ENCODE results near the gene RBM43.
"Not testable (repeated sequence)": the region's sequence is repeated elsewhere in the genome, so short reads cannot be mapped to it uniquely, and the experiment has no call there.

Gene RBM43

GRCh38 chr2:151267537-151267936, 5.9 kb upstream of the RBM43 start:
- DNase-seq = no peak

GRCh38 chr2:151265991-151266390, 4.3 kb upstream of the RBM43 start:
- DNase-seq = no peak

- no peak for DNase-seq
These were observed 2.6 kb upstream of the RBM43 start for GRCh38 chr2:151264157-151264825.

- DNase-seq = no peak
These were observed 966 bp upstream of the RBM43 start for GRCh38 chr2:151262629-151263028.

- no peak for DNase-seq
These were observed 271 bp upstream of the RBM43 start for GRCh38 chr2:151261977-151262291.

GRCh38 chr2:151260573-151261230, 961 bp downstream of the RBM43 start:
- DNase-seq = no peak

- no peak for DNase-seq
These were observed 3.5 kb downstream of the RBM43 start for GRCh38 chr2:151258121-151258520.

- no peak for DNase-seq
These were observed 9.0 kb downstream of the RBM43 start for GRCh38 chr2:151252646-151253045.

- DNase-seq = no peak
These were observed 10.7 kb downstream of the RBM43 start for GRCh38 chr2:151251012-151251411.

- DNase-seq = no peak
These were observed 14.2 kb downstream of the RBM43 start for GRCh38 chr2:151247432-151247831.

- DNase-seq = no peak
These were observed 15.5 kb downstream of the RBM43 start for GRCh38 chr2:151246152-151246551.

GRCh38 chr2:151243468-151243867, 18.2 kb downstream of the RBM43 start:
- no peak for DNase-seq

GRCh38 chr2:151241224-151241623, 20.4 kb downstream of the RBM43 start:
- no peak for DNase-seq

GRCh38 chr2:151240433-151240832, 21.2 kb downstream of the RBM43 start:
- DNase-seq = no peak

- no peak for DNase-seq
These were observed 22.0 kb downstream of the RBM43 start for GRCh38 chr2:151239624-151240023.

- DNase-seq = peak; percentile 49
These were observed 22.9 kb downstream of the RBM43 start for GRCh38 chr2:151238527-151239487.

- peak; percentile 22 for DNase-seq
These were observed 24.1 kb downstream of the RBM43 start for GRCh38 chr2:151237422-151238025.

- not testable (repeated sequence) for DNase-seq
These were observed 27.9 kb downstream of the RBM43 start for GRCh38 chr2:151233760-151234159.

GRCh38 chr2:151233288-151233687, 28.4 kb downstream of the RBM43 start:
- DNase-seq = not testable (repeated sequence)

- no peak for DNase-seq
These were observed 31.0 kb downstream of the RBM43 start for GRCh38 chr2:151230627-151231140.

GRCh38 chr2:151228847-151229512, 32.7 kb downstream of the RBM43 start:
- DNase-seq = no peak

GRCh38 chr2:151217343-151217742, 44.3 kb downstream of the RBM43 start:
- no peak for DNase-seq
